Natural killer cell (primary cell): ENCODE data around the gene SLC38A7. TPM values are rescaled to one million over a fixed set of nuclear protein-coding genes. Genes with fewer than 3 reads are reported as not detected.
"Not testable (repeated sequence)": the region's sequence is repeated elsewhere in the genome, so short reads cannot be mapped to it uniquely, and the experiment has no call there.

Experiments
- ATAC-seq, 3 donors: fragments of 150-1000 bp in 2 of 3; fragments of 200-7000 bp in 1 of 3; cut with Tn5 transposase; 1 replicate in 1 of 3; 2 replicates in 2 of 3; pipeline ENCODE4 v1.10.0; 2021; ENCODE audit warnings: mild to moderate bottlenecking in 2 of 3, moderate library complexity in 2 of 3
- DNase-seq, 2 donors: peaks; one replicate each; pipeline versions ENCODE4 v3.0.0 to v3.0.0-alpha.2; 2013 to 2021; ENCODE audit warnings: mixed read lengths in 1 of 2
- H3K27ac ChIP-seq: one replicate; pipeline ENCODE4 v1.5.1; 2013; ENCODE audit warnings: mild to moderate bottlenecking, low read length
- H3K27me3 ChIP-seq: one replicate; pipeline ENCODE4 v1.6.1; 2013; ENCODE audit warnings: low read length; ENCODE audit not compliant: control insufficient read depth, insufficient read depth
- H3K36me3 ChIP-seq: one replicate; pipeline ENCODE4 v1.6.1; 2013; ENCODE audit warnings: low read length; ENCODE audit not compliant: control insufficient read depth, insufficient read depth
- H3K4me1 ChIP-seq: one replicate; pipeline ENCODE4 v1.6.1; 2013; ENCODE audit warnings: low read length; ENCODE audit not compliant: control insufficient read depth, insufficient read depth
- H3K4me3 ChIP-seq: one replicate; pipeline ENCODE4 v1.5.1; 2013; ENCODE audit warnings: low read length
- H3K9me3 ChIP-seq: one replicate; pipeline ENCODE4 v1.6.1; 2013; ENCODE audit warnings: low read length; ENCODE audit not compliant: control insufficient read depth, insufficient read depth
- H3K27ac Mint-ChIP-seq, 2 donors: one replicate each; pipeline ENCODE4 v1.8.0; 2022; ENCODE audit warnings: mild to moderate bottlenecking in 2 of 2, mixed read lengths in 2 of 2, moderate library complexity in 1 of 2
- H3K27me3 Mint-ChIP-seq, 2 donors: one replicate each; pipeline ENCODE4 v1.8.0; 2022; ENCODE audit warnings: low read depth in 2 of 2, mixed read lengths in 2 of 2
- H3K36me3 Mint-ChIP-seq: one replicate; pipeline ENCODE4 v1.8.0; 2022; ENCODE audit warnings: mixed read lengths
- H3K4me1 Mint-ChIP-seq, 2 donors: one replicate each; pipeline ENCODE4 v1.8.0; 2022; ENCODE audit warnings: mixed read lengths in 2 of 2
- H3K4me3 Mint-ChIP-seq: one replicate; pipeline ENCODE4 v1.8.0; 2022; ENCODE audit warnings: mild to moderate bottlenecking, moderate library complexity, mixed read lengths
- H3K9me3 Mint-ChIP-seq, 2 donors: one replicate each; pipeline ENCODE4 v1.8.0; 2022; ENCODE audit warnings: mixed read lengths in 2 of 2
- WGBS: methylation state at CpG from one replicate; pipeline ENCODE4 v1.1.7; 2013; ENCODE audit warnings: missing lambda C conversion rate; ENCODE audit not compliant: insufficient coverage; 5-methylcytosine and 5-hydroxymethylcytosine counted together
- intact Hi-C: fragments of 100-400 bp; cut with micrococcal nuclease; formaldehyde crosslinking; loops from one replicate; pipeline ENCODE4 v1.14.2; 2022
- total RNA-seq, 4 donors: library from RNA; stranded (reverse); fragments of 120-200 nt in 1 of 4; gene quantifications; one replicate each; pipeline versions ENCODE4 v1.2.3 to v1.2.4, GENCODE V29; 2013 to 2022
- TF ChIP-seq, protein P1 (sequence below): fragments of 200-600 bp; IDR thresholded peaks from one replicate; pipeline ENCODE4 v1.8.0; 2022; ENCODE audit warnings: antibody characterized with exemption

The SLC38A7 gene
- total RNA-seq, 3 donors from 2014 or later (not counting 1 experiment from before 2014, with no cell fraction given), result 9.2 to 16.9 (median 14.1) TPM

DNA sequence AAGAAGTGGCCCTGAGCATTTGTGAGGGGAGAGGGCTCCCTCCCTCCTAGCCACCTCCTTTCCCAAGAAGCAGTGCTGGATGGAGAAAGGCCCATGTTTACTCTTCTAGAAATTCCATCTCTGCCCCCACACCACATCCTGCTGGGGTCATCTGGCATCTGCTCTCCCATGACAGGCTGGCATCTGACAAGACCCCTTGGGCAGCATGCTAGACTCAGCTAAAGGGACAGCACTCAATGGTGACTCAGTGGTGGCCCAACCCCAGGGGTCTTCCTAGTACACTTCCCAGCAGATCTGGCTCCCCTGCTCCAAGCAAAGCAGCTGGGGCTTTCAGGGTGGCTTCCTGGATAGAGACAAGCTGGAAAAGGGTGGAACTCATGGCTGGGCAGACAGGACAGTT, 14.4 kb downstream of the SLC38A7 start:
- Histone ChIP-seq H3K27ac (no peak overlapping the region), H3K27me3 (no peaks in the 10 kb centered on the region), H3K36me3 (peaks cover 8% of the 10 kb centered on the region), H3K9me3 (no peaks in the 10 kb centered on the region), H3K4me3 (no peak overlapping the region), H3K4me1 (no peaks in the 10 kb centered on the region)
- H3K27me3 Mint-ChIP-seq, result no peaks in the 10 kb centered on the region
- intact Hi-C loops, result no loop called here
- ATAC-seq (no peak), DNase-seq (no peak)
- no peaks in the 10 kb centered on the region for H3K36me3 Mint-ChIP-seq
- H3K9me3 Mint-ChIP-seq, result no peaks in the 10 kb centered on the region
- H3K4me1 Mint-ChIP-seq, result no peaks in the 10 kb centered on the region
- no peak overlapping the region for H3K27ac Mint-ChIP-seq
- TF ChIP-seq, protein P1, sequence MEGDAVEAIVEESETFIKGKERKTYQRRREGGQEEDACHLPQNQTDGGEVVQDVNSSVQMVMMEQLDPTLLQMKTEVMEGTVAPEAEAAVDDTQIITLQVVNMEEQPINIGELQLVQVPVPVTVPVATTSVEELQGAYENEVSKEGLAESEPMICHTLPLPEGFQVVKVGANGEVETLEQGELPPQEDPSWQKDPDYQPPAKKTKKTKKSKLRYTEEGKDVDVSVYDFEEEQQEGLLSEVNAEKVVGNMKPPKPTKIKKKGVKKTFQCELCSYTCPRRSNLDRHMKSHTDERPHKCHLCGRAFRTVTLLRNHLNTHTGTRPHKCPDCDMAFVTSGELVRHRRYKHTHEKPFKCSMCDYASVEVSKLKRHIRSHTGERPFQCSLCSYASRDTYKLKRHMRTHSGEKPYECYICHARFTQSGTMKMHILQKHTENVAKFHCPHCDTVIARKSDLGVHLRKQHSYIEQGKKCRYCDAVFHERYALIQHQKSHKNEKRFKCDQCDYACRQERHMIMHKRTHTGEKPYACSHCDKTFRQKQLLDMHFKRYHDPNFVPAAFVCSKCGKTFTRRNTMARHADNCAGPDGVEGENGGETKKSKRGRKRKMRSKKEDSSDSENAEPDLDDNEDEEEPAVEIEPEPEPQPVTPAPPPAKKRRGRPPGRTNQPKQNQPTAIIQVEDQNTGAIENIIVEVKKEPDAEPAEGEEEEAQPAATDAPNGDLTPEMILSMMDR, result no peak
- H3K4me3 Mint-ChIP-seq, result no peak overlapping the region

DNA sequence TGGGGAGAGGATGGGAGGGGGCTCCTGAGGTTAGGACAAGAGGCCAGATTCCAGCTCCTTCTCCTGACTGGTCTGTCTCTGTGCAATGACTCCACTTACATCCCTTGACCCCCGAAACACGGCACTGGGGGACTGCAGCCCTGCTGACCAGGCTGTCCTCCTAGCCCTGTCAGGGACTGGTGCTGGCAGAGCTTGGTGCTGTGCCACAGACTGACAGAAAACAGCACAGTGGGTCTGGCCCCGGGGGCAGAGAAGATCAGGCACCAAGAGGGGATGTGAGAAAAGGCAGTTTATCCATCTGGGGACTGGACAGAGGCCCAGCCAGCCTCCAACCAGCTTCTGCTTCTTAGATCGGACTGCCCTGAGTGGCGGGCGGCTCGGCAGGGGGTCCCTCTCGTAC, 19.4 kb downstream of the SLC38A7 start:
- ATAC-seq, result no peak
- no peak overlapping the region for H3K27ac Mint-ChIP-seq
- H3K4me3 Mint-ChIP-seq, result no peak overlapping the region
- H3K9me3 Mint-ChIP-seq, result no peaks in the 10 kb centered on the region
- no peaks in the 10 kb centered on the region for H3K36me3 Mint-ChIP-seq
- no peaks in the 10 kb centered on the region for H3K27me3 Mint-ChIP-seq
- intact Hi-C loops, result no loop called here
- H3K4me1 Mint-ChIP-seq, result no peaks in the 10 kb centered on the region
- no peaks in the 10 kb centered on the region for H3K9me3 ChIP-seq
- 89% methylated on average over 8 of the region's 8 CpGs for WGBS
- DNase-seq, result no peak
- TF ChIP-seq, protein P1, result no peak
- no peak overlapping the region for H3K27ac ChIP-seq
- H3K36me3 ChIP-seq, result peaks cover 8% of the 10 kb centered on the region
- H3K27me3 ChIP-seq, result no peaks in the 10 kb centered on the region
- H3K4me3 ChIP-seq, result no peak overlapping the region
- H3K4me1 ChIP-seq, result no peaks in the 10 kb centered on the region

DNA sequence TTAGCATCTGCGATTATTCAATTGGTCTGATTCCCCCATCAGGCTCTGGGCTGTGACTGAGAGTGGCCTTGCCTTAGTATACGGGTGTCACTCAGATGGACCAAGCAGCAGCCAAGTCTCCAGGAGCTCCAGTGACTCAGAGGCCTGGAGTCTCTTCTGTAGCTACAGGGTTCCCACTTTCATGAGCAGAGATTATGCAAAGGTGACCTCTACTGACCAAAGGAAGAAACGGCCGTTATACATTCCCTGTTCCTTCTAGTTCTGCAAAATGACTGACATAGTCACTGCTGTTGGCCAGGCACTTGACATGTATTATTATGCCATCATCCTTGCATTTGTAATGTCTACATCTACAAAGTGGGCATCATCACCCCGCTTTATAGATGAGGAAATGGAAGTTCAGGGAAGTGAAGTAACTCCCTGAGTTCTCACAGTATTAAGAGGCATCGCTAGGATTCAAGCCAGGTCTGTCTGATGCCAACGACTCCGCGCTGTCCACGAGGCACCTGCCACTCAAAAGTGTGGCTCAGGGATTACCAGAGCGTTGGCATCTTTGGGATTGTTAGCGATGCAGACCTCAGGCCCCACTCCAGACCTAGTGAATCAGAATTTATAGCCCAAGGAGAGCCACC, 23.3 kb downstream of the SLC38A7 start:
- TF ChIP-seq, protein P1, result no peak
- no peaks in the 10 kb centered on the region for H3K9me3 Mint-ChIP-seq
- intact Hi-C loops, result loop anchor here (1.0 to 2.0 kb wide), 2 partner anchors 149 to 325 kb away; no protein-coding TSS in a partner anchor
- H3K36me3 Mint-ChIP-seq, result no peaks in the 10 kb centered on the region
- Histone ChIP-seq H3K4me3 (no peak overlapping the region), H3K27me3 (no peaks in the 10 kb centered on the region), H3K4me1 (no peaks in the 10 kb centered on the region), H3K36me3 (no peaks in the 10 kb centered on the region), H3K9me3 (no peaks in the 10 kb centered on the region), H3K27ac (no peak overlapping the region)
- H3K27me3 Mint-ChIP-seq, result peaks cover 0 to 3% of the 10 kb centered on the region in 2 donors
- no peak overlapping the region for H3K27ac Mint-ChIP-seq
- no peaks in the 10 kb centered on the region for H3K4me1 Mint-ChIP-seq
- H3K4me3 Mint-ChIP-seq, result no peak overlapping the region
- DNase-seq, result peak in 1 of 2 donors; percentile 50
- ATAC-seq, result peak; percentile 58 to 78 (median 73)
- 48% methylated on average over 12 of the region's 12 CpGs for WGBS

DNA sequence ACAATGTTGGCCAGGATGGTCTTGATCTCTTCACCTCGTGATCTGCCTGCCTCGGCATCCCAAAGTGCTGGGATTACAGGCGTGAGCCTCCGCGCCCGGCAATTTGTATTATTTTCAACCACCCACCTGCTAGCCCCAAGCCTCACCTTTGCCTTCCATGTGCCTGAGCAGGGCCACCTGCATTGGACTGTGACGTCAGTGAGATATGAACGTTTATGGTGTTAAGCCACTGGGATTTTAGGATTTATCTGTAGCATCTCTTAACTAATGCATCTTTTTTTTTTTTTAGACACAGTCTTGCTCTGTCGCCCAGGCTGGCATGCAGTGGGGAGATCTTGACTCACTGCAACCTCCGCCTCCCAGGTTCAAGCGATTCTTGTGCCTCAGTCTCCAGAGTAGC, 24.7 kb downstream of the SLC38A7 start:
- H3K4me3 ChIP-seq, H3K4me3 Mint-ChIP-seq, H3K4me1 Mint-ChIP-seq, H3K27me3 ChIP-seq, ATAC-seq, H3K36me3 Mint-ChIP-seq, H3K4me1 ChIP-seq, H3K27ac Mint-ChIP-seq, H3K9me3 ChIP-seq, H3K27ac ChIP-seq, H3K27me3 Mint-ChIP-seq, H3K9me3 Mint-ChIP-seq, H3K36me3 ChIP-seq, DNase-seq: not testable (repeated sequence)
- WGBS, result 98% methylated on average over 11 of the region's 11 CpGs
- intact Hi-C loops, result loop anchor here (2.0 kb wide), 1 partner anchor 323 kb away; no protein-coding TSS in a partner anchor
